Measurements from ENCODE around the gene PPP1R12B.
"Not testable (repeated sequence)": the region's sequence is repeated elsewhere in the genome, so short reads cannot be mapped to it uniquely, and the experiment has no call there.

Gene PPP1R12B

DNA sequence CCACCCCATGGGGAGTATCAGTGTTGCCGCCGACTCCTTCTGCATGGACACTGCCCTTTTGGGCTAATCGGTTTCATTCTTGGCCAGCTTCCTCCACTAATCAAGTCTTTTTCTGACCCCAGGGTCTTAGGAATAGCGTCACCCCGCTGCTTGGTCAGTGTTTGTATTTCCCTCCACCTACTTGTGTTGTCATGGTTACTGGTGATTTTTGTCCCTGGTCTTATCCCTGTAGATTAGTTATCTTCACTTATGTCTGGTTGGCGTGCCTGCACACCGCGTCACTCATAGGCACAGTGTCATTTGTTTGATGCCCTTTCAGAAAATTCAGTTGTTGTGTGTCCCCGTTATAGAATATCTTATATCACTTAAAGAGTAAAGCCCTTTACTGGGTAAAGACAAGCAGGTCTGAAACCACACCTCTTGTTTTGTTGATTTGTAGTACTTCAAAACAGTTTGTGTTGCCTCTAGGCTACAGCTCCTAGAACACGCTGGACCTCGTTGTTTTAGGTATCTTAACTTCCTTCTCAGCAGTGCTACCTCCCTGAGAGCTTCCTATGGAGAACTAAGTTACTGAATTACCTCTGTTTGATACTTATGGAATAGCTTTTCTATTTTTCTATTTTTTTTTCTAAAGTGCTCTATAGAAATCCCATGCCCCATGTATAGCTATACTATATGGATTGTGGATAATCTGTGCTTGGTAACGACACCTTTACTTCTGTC, 868 bp downstream of the PPP1R12B start:
- DNase-seq (ENCODE audit: low read depth): no peak

DNA sequence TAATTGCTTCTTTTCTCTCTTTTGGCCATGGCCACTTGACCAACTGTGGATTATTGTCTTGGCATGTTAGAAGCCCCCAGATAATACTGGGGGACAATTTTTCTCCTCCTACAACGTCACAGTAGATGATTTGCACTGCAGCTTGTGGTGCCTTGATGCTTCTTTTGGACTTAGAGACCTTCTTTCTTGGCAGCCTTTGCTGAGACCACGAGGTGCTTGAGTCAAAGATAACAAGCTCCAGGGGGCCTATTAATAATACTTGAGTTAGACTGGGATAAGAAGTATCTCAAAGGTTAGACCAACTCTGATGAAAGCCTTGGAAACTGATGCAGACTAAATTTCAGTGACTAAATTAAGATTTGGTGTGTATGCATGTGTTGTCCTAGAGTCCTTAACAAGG, 3.2 kb downstream of the PPP1R12B start:
- no peak for DNase-seq (ENCODE audit: low read depth)

DNA sequence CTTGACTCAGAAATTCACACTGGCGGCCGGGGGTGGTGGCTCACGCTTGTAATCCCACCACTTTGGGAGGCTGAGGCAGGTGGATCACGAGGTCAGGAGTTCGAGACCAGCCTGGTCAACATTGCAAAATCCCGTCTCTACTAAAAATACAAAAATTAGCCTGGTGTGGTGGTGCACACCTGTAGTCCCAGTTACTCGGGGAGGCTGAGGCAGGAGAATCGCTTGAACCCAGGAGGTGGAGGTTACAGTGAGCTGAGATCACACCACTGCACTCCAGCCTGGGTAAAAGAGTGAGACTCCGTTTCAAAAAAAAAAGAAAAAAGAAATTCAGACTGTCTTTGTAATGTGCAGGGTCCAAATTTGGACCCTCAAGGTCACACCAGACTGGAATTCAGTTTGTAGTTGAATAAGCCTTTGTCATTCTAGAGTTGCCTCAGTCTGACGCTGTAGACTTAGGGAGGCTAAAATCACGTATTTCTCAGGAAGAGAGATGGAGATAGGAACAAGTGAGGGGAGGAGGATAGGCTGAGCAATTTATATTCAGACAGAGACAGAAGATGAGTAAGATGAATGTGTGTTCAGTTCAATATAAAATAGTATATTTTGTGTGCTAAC, 4.2 kb downstream of the PPP1R12B start:
- not testable (repeated sequence) for DNase-seq (ENCODE audit: low read depth)

DNA sequence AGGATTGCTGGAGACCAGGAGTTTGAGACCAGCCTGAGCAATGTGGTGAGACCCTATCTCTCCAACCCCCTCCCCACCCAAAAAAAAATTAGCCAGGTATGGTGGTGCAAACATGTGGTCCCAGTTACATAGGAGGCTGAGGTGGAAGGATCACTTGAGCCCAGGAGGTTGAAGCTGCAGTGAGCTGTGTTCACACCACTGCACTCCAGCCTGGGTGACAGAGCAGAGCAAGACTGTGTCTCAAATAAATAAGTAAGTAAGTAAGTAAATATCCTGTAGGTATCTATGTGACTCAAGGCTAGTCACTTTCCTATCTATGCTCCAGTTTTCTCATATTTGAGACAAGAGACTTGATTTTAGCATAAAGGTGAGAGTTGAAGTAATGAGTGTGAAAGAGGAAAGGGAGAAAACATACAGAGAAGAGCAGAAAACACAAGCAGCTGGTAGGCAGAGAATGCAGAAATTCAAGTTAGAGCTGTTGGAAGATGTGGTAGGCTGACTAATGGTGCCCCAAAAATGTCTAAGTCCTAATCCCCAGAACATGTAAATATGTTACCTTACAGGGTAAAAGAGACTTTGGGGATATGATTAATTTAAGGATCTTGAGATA, 7.5 kb downstream of the PPP1R12B start:
- no peak for DNase-seq (ENCODE audit: low read depth)

DNA sequence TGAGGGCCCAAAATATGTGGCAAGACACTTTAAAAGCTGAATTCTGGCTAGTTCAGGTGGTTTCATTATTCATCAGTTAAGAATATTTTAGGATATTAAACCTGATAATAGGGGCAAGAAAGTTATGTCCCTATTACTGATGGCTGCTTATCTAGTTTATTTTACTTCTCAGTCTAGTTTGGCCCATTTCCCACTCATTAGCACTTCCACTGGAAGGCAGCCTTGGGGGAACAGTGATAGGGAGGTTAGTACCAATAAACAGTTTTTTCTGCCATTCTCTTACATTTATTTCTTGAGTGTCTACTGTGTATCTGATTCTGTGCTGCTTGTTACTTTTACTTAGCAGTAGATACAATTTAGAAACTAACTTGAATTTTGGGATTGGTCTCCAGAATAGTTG, 9.0 kb downstream of the PPP1R12B start:
- no peak for DNase-seq (ENCODE audit: low read depth)

DNA sequence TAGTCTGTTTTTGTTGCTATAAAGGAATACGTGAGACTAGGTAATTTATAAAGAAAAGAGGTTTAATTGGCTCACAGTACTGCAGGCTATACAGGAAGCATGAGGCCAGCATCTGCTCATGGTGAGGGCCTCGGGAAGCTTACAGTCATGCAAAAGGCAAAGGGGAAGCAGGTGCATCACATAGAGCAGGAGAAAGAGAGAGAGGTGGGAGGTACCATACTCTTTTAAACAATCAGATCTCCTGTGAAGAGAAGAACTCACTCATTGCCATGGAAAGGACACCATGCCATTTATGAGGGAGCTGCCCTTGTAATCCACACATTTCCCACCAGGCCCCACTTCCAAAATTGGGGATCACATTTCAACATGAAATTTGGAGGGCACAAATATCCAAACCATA, 12.7 kb downstream of the PPP1R12B start:
- no peak for DNase-seq (ENCODE audit: low read depth)

DNA sequence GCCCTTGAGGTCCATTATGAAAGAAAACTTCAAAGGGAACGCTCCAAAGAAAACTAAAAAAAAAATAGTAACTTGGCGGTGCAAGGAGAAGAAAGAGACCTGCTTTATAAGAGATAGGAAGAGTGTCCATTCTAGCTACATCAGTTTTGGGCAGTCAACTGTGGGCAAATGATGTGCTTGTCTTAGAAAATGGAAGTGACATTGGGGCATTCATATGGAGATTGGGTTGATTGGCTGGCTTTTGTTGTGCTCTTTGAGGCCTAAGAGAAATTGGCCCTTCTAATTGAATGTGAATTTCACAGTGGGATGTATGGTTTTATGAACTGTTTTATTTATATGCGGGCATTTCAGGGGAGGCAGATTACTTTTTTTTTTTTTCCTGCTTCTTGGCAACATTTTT, 13.2 kb downstream of the PPP1R12B start:
- DNase-seq (ENCODE audit: low read depth): no peak

DNA sequence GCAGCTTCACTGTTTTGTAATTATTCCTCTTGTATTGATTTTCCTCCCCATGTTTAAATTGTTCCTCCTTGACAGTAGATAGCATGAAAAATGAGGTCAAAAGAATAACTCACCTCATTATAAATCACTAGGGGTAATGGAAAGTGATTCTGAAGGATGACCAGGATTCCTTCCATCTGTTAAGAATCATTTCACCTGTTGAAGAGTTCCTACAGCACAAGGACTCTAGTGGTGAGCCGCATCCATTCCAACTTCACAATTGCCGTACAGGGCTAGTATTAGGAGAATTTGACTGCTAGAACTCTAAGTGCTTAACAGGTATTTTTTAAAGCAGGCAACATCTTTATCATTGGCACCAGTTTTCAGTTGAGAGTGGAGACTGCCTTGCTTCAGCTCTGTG, 13.7 kb downstream of the PPP1R12B start:
- no peak for DNase-seq (ENCODE audit: low read depth)

DNA sequence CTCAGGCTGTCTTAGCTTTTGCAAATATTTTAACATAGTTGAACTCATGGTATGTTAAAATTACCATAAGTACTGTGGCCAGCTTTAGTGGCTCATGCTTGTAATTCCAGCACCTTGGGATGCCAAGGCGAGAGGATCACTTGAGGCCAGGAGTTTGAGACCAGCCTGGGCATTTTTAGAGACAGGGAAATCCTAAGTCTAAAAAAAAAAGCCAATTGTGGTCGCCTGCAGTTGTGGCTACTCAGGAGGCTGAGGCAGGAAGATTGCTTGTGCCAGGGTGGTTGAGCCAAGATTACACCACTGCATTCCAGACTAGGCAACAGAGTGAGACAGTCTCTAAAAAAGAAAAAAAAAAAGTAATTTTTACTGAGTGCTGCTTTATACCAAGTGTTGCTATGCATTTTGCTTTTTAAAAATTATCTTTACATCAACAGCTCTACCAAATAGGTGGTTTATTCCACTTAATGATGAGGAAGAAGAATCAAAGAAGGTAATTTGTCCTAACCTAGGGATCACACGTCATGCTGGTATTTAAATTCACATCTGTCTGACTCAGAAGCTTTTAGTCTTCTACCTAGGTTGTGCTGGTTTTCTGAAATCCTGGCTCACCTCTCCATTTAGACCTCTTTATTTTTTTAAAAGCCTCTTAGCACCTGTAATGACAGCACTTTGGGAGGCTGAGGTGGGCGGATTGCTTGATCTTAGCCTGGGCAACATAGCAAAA, 16.8 kb downstream of the PPP1R12B start:
- no peak for DNase-seq (ENCODE audit: low read depth)

DNA sequence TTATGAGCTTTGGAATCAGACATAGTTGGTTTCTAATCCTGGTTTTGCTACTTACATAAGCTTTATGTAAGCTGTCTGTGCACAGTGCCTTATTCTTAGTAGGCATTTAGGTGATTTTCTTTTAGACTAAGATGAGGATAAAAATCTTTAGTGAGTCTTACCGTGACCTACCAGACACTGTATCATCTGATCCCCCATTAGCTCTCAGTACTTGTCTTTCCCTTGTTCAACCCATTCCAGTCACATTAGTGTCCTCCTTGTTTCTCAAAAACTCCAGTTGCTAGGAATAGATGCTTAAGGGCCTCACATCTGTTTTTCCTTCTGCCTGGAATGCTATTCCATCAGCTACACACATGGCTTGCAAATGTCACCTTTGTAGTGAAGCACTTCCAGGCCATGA, 18.8 kb downstream of the PPP1R12B start:
- no peak for DNase-seq (ENCODE audit: low read depth)

DNA sequence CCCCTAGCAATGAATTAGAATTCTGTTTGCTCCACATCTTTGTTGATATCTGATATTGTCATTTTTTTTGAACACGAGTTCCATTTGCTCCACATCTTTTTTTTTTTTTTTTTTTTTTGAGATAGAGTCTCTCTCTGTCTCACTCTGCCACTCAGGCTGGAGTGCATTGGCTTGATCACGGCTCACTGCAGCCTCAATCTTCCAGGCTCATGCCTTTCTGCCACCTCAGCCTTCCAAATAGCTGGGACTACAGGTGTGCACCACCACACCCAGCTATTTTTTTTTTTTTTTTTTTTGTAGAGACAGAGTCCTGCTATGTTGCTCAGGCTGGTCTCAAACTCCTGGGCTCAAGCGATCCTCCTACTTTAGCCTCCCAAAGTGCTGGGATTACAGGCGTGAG, 22.4 kb downstream of the PPP1R12B start:
- not testable (repeated sequence) for DNase-seq (ENCODE audit: low read depth)

DNA sequence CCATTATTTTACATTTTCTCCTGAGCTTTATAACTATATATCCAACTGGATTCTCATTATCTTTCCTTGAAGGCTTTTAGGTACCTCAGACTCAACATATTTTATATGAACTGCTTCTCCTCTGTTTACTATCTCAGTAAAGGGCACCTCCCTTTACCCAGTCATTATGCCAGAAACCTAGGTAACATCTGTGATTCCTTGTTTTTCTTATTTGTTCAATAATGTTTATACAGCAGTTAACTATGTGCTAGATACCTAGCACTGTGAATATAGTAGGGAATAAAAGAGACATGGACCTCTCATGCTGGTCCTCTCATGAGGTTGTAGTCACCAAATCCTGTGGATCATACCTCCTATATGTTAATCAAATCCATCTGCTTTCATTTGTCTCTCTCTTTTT, 25.6 kb downstream of the PPP1R12B start:
- no peak for DNase-seq (ENCODE audit: low read depth)

DNA sequence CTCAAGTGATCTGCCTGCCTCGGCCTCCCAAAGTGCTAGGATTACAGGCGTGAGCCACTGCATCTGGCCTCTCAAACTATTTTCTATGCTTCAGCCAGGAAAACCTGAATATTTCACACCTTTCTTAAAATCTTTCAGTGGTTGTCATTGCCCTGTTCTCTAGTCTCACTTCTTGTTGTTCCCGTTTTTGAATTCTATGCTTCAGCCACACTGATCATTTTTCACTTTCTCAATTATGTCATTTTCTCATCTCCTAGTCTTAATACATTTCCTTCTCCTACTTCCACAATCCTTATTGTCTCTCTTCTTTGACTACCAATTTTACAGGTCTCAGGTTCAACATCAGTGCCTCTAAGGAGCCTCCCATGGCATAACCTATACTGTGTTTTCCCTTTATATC, 26.7 kb downstream of the PPP1R12B start:
- not testable (repeated sequence) for DNase-seq (ENCODE audit: low read depth)

DNA sequence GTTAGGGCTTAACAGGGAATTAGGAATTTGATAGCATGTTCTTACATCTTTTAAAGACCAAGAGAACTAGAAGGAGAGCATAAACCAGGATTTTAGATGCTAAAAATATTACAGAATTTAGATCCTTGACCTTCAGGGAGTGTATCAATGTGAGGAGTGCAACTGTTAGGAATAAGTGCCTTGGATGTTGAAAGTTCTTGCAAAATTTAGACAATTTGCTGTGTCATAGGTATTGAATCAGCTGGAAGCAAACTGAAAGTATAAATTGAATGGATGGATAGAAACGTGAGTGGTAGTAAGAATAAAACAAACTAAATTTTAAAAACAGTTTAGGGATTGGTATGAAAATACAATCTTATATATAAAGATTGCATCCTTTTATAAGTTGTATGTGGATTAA, 27.7 kb downstream of the PPP1R12B start:
- no peak for DNase-seq (ENCODE audit: low read depth)

DNA sequence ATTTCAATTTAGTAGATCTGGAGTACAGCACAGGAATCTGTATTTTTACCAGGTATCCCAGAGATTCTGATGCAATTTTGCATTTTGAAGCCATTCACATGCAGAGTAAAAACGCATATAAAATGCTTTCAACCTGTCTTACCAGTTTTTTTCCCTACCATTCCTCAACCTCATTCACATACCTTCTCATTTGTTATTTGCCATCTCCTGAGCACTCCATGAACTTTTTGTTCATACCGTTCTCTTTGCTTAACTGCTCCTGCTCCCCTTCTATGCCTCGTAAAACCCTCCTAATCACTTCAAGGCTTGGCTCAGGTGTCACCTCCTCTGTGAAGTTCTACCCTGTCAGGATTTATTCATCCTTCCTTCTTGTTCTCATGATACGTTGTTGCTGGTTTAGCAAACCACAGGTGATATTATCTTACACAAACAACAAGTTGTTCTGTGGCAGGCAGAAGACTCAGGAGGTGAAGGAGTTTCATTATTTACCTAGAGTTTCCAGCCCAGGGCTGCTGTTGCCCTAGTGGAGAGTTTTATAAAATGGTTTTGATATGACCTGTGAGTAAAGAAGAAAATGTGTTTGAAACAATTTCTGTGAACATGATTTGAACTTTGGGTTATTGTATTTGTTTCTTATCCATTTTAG, 31.5 kb downstream of the PPP1R12B start:
- DNase-seq (ENCODE audit: low read depth): not testable (repeated sequence)

DNA sequence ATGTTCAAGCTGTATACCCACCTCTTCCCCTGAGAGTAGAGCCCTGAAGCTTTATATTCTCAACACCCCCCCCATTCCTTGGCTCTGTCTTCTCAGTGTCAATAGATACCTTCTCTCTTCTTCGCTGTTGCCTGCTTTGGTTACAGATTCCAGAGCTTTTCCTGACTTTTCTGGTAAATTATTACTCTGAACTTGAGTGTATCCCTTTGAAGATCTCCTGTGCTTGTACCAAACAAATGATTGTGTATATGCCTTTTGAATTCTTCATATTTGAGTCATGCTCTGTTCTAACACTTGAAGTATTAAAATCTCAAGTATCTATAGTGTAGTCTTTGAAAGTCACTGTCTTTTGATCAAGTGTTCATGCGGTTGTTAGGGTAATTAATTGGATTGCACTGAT, 32.0 kb downstream of the PPP1R12B start:
- not testable (repeated sequence) for DNase-seq (ENCODE audit: low read depth)

DNA sequence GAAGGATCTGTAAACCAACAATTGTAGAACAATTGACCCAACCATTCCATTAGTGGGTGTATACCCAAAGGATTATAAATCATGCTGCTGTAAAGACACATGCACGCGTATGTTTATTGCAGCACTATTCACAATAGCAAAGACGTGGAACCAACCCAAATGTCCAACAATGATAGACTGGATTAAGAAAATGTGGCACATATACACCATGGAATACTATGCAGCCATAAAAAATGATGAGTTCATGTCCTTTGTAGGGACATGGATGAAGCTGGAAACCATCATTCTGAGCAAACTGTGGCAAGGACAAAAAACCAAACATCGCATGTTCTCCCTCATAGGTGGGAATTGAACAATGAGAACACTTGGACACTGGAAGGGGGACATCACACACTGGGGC, 33.4 kb downstream of the PPP1R12B start:
- not testable (repeated sequence) for DNase-seq (ENCODE audit: low read depth)

DNA sequence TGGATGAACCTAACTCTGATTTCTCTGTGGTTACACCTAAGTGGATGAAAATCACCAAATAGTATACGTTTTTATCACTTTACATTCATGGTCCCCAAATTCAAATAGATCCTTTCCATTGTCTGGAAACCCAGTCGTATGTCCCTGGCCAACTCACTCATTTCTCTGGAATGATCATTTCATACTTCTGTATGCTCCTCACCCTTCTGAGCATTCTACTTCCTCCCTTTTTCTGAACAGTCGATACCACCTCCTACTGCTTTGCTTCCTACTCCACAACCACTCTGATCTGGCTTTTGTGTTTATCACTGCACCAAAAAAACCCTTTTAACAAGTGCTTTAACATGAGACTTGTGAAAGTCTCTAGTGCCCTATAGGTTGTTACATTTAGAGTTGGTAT, 47.3 kb downstream of the PPP1R12B start:
- not testable (repeated sequence) for DNase-seq (ENCODE audit: low read depth)

DNA sequence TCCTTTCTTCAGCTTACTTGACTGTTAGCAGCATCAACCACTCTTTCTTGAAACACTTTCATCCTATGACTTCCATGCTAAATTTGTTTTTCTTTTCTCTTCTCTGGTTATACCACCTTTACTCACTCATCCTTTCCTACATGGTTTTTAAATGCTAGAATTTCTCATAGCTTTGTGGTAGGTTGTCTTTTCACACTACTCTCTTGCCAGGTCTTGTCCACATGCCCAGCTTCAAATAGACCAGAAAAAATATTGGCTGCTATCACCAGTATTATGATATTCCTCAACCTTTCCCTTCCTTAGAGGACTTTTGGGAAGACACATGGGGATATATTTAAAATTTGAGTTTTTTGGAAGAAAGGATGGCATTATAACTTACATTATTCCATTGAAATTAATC, 48.8 kb downstream of the PPP1R12B start:
- no peak for DNase-seq (ENCODE audit: low read depth)

DNA sequence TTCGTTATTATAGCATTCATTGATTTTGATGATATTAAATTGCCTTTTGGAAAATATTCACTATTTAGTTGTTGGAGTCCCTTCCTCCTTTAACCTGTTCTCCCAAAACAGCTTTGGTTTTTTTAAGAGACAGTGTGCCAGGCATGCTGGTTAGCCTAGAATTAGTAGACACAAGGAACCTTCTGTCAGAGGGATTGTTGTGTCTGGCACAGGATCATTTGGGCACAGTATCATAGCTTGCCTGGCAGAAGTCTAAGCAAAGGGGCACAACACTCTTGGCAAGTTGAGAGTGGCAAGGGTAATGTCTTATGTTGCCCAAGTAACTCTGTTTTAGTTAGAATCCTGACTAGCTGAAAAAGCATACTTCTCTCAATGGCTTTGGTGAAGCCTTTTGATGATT, 49.9 kb downstream of the PPP1R12B start:
- DNase-seq (ENCODE audit: low read depth): not testable (repeated sequence)

DNA sequence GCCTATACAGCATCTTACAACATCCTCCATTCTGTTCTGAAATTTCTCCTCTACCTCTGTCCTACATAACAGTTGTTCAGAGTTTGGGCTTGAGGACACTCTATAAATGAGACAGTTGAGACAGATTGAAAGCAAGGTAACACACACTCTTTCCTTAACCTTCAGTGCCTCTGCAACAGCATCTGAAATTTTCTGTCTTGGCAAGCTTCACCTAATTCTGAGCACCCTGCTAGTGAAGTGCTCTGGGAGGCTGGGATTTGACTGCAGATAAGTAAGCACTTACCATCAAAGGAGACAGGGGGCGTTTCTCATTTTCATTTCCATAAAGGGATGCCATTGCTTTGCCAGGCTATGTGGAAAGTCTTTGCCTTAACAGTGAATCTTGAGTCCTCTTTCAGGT, 53.3 kb downstream of the PPP1R12B start:
- DNase-seq (ENCODE audit: low read depth): not testable (repeated sequence)

DNA sequence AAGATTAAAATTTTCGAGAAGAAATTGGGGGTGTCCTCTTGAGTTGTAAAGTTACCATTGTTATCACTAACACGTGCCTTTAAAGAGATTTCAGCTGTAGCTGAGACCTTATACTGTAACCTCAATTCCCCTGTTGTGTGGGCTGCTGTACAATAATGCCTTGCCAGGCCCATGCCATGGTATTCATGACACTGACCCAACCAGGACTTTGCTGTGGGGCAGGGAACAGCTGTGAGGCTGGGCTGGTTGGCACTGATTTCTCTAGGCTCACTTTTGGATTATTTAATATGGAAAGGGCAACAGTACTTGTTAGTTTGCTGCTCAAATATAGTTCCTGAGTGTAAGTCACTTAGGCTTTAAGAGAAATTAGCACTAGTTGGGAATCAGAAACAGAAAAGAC, 54.9 kb downstream of the PPP1R12B start:
- DNase-seq (ENCODE audit: low read depth): not testable (repeated sequence)
